SIG-M5 treated with dmso at 0.1 percent for 504 hours (cell line): ENCODE data around the gene SIPA1.

ENCODE experiments used
- DNase-seq: peaks from one replicate; lab custom pipeline; 2025; ENCODE audit not compliant: unreplicated experiment; lab: John Stamatoyannopoulos, UW

The SIPA1 gene

DNA sequence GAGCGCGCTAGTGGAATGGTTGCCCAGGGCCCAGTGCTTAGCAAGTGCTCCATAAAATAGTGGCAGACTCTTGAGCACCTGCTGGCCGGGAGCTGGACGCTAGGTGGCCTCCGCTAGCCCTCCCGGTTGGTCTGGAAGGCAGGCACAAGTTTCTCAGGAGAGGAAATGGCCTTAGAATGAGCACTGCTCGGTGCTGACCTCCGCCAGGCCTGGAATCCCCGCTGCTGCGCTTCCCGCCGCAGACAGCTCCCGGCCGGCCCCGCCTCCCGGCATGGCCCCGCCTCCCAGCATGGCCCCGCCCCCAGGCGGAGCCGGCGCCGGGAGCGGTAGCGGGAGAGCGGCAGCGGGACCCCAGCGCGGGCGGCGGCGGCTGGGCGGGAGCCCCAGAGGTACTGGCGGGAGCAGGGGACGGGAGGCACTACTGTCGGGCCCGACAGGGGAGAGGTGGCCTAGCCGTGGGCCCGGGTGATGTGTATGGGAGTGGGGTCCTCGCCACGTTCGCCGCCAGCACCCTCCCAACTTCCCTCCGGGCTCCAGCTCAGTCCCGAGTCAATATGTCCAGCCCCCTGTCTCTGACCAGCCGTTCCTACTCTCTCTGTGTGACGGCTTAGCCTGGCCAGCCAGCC, at the start of gene SIPA1:
SIPA1 (plus strand) TSS at position 308 of the 626 bp plus-strand sequence. CDS start 2,821 bp downstream, outside the sequence.
- peak; percentile 38 for DNase-seq

DNA sequence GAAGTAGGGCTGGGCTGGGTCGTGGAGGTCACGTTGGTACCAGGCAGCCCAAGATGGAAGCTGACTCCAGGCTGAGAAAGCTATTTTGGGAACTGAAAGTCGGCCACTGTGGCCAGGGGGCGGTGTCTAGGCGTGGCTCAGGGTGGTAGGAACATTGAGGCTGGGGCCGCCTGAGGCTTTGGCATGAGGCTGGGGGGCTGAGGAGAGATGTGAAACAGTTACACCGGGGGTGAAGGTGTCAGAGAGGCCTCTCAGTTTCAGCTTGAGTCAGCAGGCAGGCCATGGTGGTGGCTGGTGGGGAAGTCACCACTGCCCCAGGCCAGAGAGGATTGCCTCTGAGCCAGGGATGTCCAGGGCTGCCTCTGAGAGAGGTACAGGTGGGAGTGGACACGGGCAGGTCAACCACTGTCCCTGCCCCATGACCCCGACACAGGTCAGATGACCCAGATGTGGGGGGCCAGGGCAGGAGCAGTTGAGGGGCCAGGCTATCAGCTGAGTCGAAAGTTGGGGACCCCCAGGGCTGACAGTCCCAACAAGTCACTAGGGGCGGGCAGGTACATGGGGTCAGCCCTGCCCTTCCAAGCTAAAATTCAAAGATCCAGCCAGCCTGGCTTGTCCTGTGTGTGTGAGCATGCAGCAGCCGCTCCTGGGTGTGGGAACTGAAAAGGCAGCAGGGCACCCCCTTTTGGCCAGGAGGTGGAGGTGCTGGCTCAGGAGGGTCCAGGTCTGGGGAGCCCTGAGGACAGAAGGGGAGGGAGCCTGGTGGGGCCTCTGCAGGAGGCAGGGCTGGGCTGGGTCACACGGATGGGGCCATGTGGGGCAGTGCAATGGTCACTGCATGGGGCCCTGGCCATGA, 49.5 kb upstream of the SIPA1 start:
- peak; percentile 55 for DNase-seq

GRCh38 chr11:65589444-65590239, 48.3 kb upstream of the SIPA1 start:
- no peak for DNase-seq

DNA sequence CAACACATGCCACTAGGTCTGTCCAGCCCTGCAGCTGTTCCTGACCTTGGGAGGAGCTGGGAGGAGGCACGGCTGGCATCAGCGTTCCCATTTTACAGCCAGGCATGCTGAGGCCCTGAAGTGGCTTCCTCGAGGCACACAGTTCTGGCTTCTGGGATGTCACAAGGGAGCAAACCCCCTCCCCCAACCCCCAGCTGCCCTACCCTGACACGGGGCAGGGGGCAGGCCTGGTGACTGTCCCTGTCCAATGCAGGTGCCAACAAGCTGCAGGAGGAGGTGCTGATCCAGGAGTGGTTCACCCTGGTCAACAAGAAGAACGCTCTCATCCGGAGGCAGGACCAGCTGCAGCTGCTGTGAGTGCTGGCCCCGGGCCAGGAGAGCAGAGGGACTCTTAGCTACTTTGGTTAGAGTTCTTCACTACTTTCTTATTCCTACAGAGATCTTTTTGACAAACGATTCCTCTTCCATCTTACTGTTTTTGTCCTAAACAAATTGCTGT, 47.6 kb upstream of the SIPA1 start:
- DNase-seq, result no peak

DNA sequence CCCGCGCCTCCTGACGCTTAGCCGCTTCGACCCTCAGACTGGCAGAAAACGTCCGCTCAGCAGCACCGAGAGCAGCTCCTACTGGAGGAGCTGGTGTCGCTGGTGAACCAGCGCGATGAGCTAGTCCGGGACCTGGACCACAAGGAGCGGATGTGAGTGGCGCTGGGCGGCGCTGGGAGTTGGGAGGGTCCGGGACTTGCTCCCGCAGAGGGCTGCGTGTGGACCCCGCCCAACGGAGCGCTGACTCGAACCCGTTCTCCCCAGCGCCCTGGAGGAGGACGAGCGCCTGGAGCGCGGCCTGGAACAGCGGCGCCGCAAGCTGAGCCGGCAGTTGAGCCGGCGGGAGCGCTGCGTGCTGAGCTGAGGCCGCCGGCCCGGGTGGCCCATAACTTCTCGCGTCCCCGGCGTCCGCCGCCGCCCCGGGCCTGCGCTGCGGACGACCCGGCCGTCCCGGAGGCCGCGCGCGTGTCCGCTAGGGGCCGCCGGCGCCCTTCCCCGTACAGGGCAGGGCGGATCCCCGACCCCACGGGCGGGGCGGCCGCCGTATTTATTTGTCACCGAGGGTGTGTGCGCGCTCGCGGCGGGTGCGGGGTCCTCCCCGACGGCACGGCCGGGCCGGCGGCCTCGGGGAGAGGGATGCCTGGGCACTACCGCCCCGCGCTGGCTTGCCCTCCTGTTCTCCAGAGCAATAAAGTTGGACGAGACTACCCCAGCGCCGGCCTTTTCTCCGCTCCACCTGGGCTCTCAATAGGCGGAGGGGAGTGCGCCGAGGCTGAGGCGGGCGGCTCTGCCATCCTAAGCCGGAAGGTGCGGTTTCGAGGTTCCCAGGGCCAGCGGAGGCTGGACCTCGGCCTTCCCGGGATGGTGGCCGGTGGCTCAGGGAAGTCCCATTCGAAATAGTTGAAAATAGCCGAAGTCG, 45.7 kb upstream of the SIPA1 start:
- DNase-seq, result no peak

DNA sequence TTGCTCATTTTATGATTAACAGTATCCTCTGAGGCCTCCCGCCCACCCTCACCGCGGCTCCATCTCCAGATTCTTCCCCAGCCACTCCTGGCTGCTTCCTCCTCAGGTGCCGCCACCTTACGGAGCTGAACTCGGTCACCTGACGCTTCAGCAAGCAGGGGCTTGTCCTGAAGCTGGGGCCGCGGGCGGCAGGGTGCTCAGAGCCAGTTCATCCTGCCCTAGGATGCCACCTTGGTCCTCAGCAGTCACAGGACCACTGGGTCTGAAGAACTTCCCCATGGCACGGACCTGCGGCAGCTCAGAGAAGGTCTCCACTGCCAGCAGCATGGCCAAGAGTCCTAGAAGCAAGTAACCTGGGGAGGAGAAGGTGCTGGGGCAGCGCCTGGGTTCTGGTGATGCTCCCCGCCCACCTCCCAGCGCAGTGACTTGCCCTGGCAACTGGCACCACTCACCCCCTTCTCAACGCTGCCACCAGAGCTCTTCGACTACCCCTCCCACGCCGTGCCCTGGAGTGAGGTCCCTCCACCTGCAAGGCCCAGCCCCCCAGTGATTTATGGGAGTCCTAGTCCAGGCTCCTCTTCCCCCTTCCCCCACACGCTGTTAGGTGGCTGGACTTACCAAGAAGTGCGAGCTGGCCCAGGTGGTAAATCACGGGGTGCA, 44.9 kb upstream of the SIPA1 start:
- DNase-seq, result no peak

- DNase-seq, result no peak
Observed at GRCh38 chr11:65593518-65594414, 44.1 kb upstream of the SIPA1 start.

GRCh38 chr11:65595131-65595530, 42.8 kb upstream of the SIPA1 start:
- no peak for DNase-seq

DNA sequence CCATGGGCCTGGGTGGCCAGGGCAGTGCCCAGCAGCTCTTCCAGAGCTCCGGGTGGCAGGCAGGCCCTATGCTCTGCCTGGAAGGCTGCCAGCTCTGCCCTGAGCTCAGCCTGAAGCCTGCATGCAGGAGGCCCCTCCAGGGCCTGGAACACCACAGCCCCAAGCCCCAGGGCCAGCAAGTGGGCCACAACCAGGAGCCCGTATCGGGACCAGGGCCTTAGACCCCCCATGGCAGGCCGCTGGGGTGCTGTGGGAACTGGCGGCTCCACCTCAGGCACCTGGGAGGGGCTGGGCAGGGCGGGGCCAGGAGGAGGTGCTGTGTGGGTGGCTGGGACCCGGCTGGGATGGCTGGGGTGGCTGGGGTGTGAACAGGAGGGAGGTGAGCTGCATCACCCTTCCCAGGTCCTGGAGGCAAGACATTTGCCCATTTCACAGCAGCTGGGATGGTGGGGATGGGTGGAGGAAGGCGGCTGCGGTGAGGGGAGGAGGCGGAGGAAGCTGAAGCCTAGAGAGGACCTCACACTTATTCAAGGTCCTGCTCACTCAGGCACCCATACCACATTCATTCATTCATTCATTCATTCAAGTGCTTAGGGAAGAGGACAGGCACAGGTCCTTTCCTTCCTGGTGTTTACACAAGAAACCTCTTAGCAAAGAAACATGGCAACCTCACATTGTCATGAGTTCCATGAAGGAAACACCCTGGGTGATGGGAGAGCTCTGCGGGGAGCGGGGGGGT, 42.2 kb upstream of the SIPA1 start, which contains the start of gene KCNK7:
KCNK7 (minus strand) TSS at position 258 of the 739 bp plus-strand sequence; CDS start at position 230, 28 bp downstream.
- DNase-seq, result no peak

- no peak for DNase-seq
Observed at GRCh38 chr11:65596520-65596919, 41.4 kb upstream of the SIPA1 start.

GRCh38 chr11:65598258-65598699, 39.6 kb upstream of the SIPA1 start:
- DNase-seq, result no peak

- DNase-seq, result no peak
Observed at GRCh38 chr11:65599216-65599954, 38.5 kb upstream of the SIPA1 start.

DNA sequence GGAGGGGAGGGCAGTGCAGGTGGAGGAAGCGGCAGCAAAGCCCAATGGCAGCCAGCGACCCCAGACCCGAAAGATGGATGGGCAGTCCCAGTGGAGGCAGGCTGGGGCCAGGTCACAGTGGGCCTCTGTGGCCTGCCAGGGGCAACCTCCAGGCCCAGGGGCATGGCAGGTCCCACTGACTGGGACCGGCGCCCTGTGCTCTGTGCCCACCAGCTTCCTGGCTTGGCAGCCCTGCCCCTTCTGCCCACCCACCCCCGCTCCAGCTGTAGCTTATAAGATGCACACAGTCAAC, 38.0 kb upstream of the SIPA1 start:
- DNase-seq, result no peak

- DNase-seq, result no peak
Observed at GRCh38 chr11:65604258-65604657, 33.6 kb upstream of the SIPA1 start.

- DNase-seq, result no peak
Observed at GRCh38 chr11:65606876-65607613, 30.9 kb upstream of the SIPA1 start.

- no peak for DNase-seq
Observed at GRCh38 chr11:65607614-65608426, 30.1 kb upstream of the SIPA1 start.
